ENCODE measurements around the gene MICAL2. TPM values are rescaled to one million over a fixed set of nuclear protein-coding genes. Genes with fewer than 3 reads are reported as not detected.

MICAL2 gene
- total and polyA plus RNA-seq, 2 donors (not counting 3 experiments of a cell fraction or from before 2014, with no cell fraction given) = 67.6 to 200 TPM

DNA sequence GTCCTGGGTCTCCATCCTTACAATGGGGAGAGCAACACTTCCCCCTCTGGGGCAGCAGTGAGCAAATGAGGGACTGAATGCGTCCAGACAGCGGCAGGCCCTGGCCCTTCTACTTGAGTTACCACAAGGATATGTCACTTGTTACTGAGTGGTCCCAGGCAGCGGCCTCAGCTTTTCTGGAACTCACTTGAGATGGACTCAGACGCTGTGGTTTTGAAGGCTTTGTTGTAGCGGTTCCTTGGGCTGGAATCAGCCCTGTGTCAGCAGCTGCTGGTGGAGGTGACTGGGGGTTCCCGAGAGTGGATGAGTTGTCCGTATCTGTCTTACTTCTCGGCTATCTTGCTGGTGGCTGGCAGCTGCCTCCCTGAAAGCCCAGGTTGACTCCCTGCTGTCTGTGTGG is 77.0 kb downstream of the MICAL2 start:
- H3K9me3 ChIP-seq (replicated peaks; ENCODE audit: control insufficient read depth, insufficient read depth, low read length) = no peaks in the 10 kb centered on the region
- TF ChIP-seq MYC (IDR thresholded peaks at IDR 0.05; ENCODE audit: low read depth, low read length) (no peak), EZH2 (IDR thresholded peaks at IDR 0.05; ENCODE audit: borderline replicate concordance, low read depth, low read length, severe bottlenecking) (no peak), FOS (IDR thresholded peaks at IDR 0.05; ENCODE audit: borderline replicate concordance, insufficient read depth, low read length) (no peak), JUN (IDR thresholded peaks at IDR 0.05; ENCODE audit: borderline replicate concordance, insufficient read depth, insufficient read length, low read depth) (no peak), GATA2 (IDR thresholded peaks at IDR 0.05; ENCODE audit: insufficient read depth, insufficient read length, low read depth, low read length) (no peak), POLR2A (IDR thresholded peaks at IDR 0.05; ENCODE audit: low read depth, low read length) (no peak), POLR2AphosphoS5 (IDR thresholded peaks at IDR 0.05; ENCODE audit: insufficient read depth, low read depth, low read length) (no peak)
- TF ChIP-seq, protein P1, sequence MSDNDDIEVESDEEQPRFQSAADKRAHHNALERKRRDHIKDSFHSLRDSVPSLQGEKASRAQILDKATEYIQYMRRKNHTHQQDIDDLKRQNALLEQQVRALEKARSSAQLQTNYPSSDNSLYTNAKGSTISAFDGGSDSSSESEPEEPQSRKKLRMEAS (IDR thresholded peaks at IDR 0.05; ENCODE audit: insufficient read depth, insufficient read length) = no peak
- TF ChIP-seq, protein P2, sequence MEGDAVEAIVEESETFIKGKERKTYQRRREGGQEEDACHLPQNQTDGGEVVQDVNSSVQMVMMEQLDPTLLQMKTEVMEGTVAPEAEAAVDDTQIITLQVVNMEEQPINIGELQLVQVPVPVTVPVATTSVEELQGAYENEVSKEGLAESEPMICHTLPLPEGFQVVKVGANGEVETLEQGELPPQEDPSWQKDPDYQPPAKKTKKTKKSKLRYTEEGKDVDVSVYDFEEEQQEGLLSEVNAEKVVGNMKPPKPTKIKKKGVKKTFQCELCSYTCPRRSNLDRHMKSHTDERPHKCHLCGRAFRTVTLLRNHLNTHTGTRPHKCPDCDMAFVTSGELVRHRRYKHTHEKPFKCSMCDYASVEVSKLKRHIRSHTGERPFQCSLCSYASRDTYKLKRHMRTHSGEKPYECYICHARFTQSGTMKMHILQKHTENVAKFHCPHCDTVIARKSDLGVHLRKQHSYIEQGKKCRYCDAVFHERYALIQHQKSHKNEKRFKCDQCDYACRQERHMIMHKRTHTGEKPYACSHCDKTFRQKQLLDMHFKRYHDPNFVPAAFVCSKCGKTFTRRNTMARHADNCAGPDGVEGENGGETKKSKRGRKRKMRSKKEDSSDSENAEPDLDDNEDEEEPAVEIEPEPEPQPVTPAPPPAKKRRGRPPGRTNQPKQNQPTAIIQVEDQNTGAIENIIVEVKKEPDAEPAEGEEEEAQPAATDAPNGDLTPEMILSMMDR (IDR thresholded peaks at IDR 0.05; ENCODE audit: extremely low read depth in 1 of 2, insufficient read depth in 1 of 2, low read depth in 1 of 2, low read length in 2 of 2) = no peak
- H3K9me1 ChIP-seq (replicated peaks; ENCODE audit: control insufficient read depth, extremely low read depth, insufficient read depth, low read length) = no peaks in the 10 kb centered on the region
- H3K4me1 ChIP-seq (ENCODE audit: control insufficient read depth, extremely low read depth, insufficient read depth, low read length) = peaks cover 48% of the 10 kb centered on the region
- CTCF ChIA-PET = interaction anchor here (1.2 kb wide), 1 partner anchor 13 kb away, joined by 3 read pairs; no protein-coding TSS in a partner anchor
- H3K27me3 ChIP-seq (ENCODE audit: control insufficient read depth in 2 of 2, insufficient read depth in 2 of 2, low read length in 2 of 2) = no peaks in the 10 kb centered on the region
- H3K9ac ChIP-seq (replicated peaks; ENCODE audit: extremely low read depth, insufficient read depth, low read length) = no peak overlapping the region
- peaks cover 33% of the 10 kb centered on the region for H3K79me2 ChIP-seq (ENCODE audit: control insufficient read depth, insufficient read depth, low read length)
- H4K20me1 ChIP-seq (replicated peaks; ENCODE audit: control insufficient read depth, extremely low read depth, insufficient read depth, low read length) = no peaks in the 10 kb centered on the region
- FAIRE-seq (no peak), DNase-seq (ENCODE audit: low read depth, low spot score) (no peak)
- no peak overlapping the region for H3K4me3 ChIP-seq (replicated peaks in 1 of 3; ENCODE audit: insufficient read depth in 1 of 3, low read depth in 1 of 3, low read length in 3 of 3)
- POLR2A ChIA-PET = no interaction called here
- no peaks in the 10 kb centered on the region for H3K36me3 ChIP-seq (ENCODE audit: control insufficient read depth in 2 of 2, extremely low read depth in 1 of 2, insufficient read depth in 2 of 2, low read length in 2 of 2)
- intact Hi-C loops (cut with micrococcal nuclease) = no loop called here
- dilution Hi-C loops (cut with MboI; ENCODE audit: extremely low pct_ligation_motif_present, low sequenced_read_pairs) = no loop called here
- H3K4me2 ChIP-seq (ENCODE audit: insufficient read depth, low read length) = no peak overlapping the region
- H2AFZ ChIP-seq (ENCODE audit: low read depth, low read length) = no peak overlapping the region
- no TSS peak for BruUV-seq (replicated peaks)
- H3K27ac ChIP-seq (ENCODE audit: insufficient read depth, low read depth, low read length) = no peak overlapping the region

All from endothelial cell of umbilical vein (primary cell).